Right lobe of liver (tissue), 6 donors: ENCODE data around the gene CCDC8. TPM values are rescaled to one million over a fixed set of nuclear protein-coding genes. Genes with fewer than 3 reads are reported as not detected.

Experiments used
- ATAC-seq, 4 donors: fragments of 200-7000 bp; cut with Tn5 transposase; one replicate each; pipeline ENCODE4 v1.9.1; 2020; ENCODE audit warnings: mild to moderate bottlenecking in 4 of 4, moderate library complexity in 4 of 4
- DNase-seq, 3 donors: peaks; one replicate each; pipeline ENCODE4 v3.0.0-alpha.2; 2020
- H3K27ac ChIP-seq, 3 donors: fragments of 200-600 bp; one replicate each; pipeline ENCODE4 v1.8.0; 2022
- H3K27me3 ChIP-seq, 2 donors: fragments of 200-600 bp; one replicate each; pipeline ENCODE4 v1.8.0; 2022
- H3K36me3 ChIP-seq, 4 donors: fragments of 200-600 bp; sonication (generic) in 1 of 4; one replicate each; pipeline versions ENCODE4 v1.5.1 to v1.8.0; 2017 to 2022; ENCODE audit warnings: control low read depth in 1 of 4
- H3K4me1 ChIP-seq, 4 donors: fragments of 200-600 bp; sonication (generic) in 1 of 4; one replicate each; pipeline versions ENCODE4 v1.5.1 to v1.8.0; 2017 to 2022; ENCODE audit warnings: control low read depth in 1 of 4
- H3K4me3 ChIP-seq, 3 donors: fragments of 200-600 bp; one replicate each; pipeline ENCODE4 v1.8.0; 2022
- H3K9me3 ChIP-seq, 4 donors: fragments of 200-600 bp; sonication (generic) in 1 of 4; one replicate each; pipeline versions ENCODE4 v1.5.1 to v1.8.0; 2017 to 2022; ENCODE audit warnings: control low read depth in 1 of 4
- POLR2A ChIP-seq: fragments of 450-650 bp; IDR thresholded peaks from one replicate; pipeline ENCODE4 v1.6.1; 2017; ENCODE audit warnings: antibody characterized with exemption, mild to moderate bottlenecking
- WGBS: methylation state at CpG from one replicate; pipeline ENCODE4 v1.1.6; 2018; ENCODE audit warnings: low coverage, low lambda C conversion rate; ENCODE audit not compliant: insufficient coverage; ENCODE audit errors: missing lambda C conversion rate; 5-methylcytosine and 5-hydroxymethylcytosine counted together
- intact Hi-C, 2 donors: fragments of 100-400 bp; cut with DNase I; formaldehyde crosslinking; loops; one replicate each; pipeline versions ENCODE4 v1.11.2 to v1.14.1; 2022
- total RNA-seq, 6 experiments: library from RNA; depleted of rRNA in 2 of 6; stranded (reverse); fragments of >200 nt in 2 of 6; fragmentation: NEBNext Ultra II Directional in 3 of 6; extraction: Animal tissue kit (Norgen Biotek cat#: 25700) in 3 of 6; gene quantifications; one replicate each; pipeline versions ENCODE4 v1.1.0 to v1.2.4, GENCODE V29; 2016 to 2023
- TF ChIP-seq, protein P1 (sequence below), 4 donors: fragments of 200-600 bp in 3 of 4; fragments of 450-650 bp in 1 of 4; IDR thresholded peaks; one replicate each; pipeline versions ENCODE4 v1.5.1 to v1.8.0; 2016 to 2022; ENCODE audit warnings: antibody characterized with exemption in 4 of 4, mild to moderate bottlenecking in 2 of 4
- donor health status: DM: no; HTN: yes; CAD: no.
- donor health status: DM: no; HTN: no; CAD: no.
- donor health status: DM: no; HTN: no; CAD: no.
- donor health status: DM: no; HTN: yes; CAD: no.
- donor health status: DM: no; HTN: yes; CAD: no.

The CCDC8 gene
- total RNA-seq, 6 experiments from 2014 or later: 0.26 to 0.55 (median 0.44) TPM; not detected in 1

DNA sequence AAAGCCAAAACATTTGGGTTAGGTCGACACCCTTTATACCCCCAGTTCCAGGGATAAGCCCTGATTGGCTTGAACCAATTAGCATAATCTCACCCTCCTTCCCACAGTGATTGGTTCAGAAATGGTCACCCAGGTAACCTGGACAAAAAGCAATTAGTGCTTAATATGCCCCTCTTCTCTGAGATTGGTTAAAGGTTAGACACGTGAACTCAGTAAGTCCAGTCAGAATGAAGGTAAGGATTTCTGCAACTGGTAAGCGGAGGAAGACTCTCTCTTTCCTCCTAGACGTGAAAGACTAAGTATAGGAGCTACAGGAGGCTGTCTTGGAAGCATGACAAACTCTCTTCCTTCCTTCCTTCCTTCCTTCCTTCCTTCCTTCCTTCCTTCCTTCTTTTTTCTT is 16.6 kb upstream of the CCDC8 start:
- no peaks in the 10 kb centered on the region for H3K36me3 ChIP-seq
- intact Hi-C loops: no loop called here
- DNase-seq (no peak), ATAC-seq (no peak)
- no peak overlapping the region for H3K4me3 ChIP-seq
- H3K27me3 ChIP-seq: peaks cover 0 to 4% of the 10 kb centered on the region in 2 donors
- WGBS: 56% methylated on average over 4 of the region's 4 CpGs
- H3K9me3 ChIP-seq: no peaks in the 10 kb centered on the region
- peaks cover 0 to 4% (median 0%) of the 10 kb centered on the region in 4 donors for H3K4me1 ChIP-seq
- no peak overlapping the region for H3K27ac ChIP-seq
- TF ChIP-seq POLR2A: no peak
- TF ChIP-seq, protein P1, sequence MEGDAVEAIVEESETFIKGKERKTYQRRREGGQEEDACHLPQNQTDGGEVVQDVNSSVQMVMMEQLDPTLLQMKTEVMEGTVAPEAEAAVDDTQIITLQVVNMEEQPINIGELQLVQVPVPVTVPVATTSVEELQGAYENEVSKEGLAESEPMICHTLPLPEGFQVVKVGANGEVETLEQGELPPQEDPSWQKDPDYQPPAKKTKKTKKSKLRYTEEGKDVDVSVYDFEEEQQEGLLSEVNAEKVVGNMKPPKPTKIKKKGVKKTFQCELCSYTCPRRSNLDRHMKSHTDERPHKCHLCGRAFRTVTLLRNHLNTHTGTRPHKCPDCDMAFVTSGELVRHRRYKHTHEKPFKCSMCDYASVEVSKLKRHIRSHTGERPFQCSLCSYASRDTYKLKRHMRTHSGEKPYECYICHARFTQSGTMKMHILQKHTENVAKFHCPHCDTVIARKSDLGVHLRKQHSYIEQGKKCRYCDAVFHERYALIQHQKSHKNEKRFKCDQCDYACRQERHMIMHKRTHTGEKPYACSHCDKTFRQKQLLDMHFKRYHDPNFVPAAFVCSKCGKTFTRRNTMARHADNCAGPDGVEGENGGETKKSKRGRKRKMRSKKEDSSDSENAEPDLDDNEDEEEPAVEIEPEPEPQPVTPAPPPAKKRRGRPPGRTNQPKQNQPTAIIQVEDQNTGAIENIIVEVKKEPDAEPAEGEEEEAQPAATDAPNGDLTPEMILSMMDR (IDR thresholded peaks at IDR 0.05): no peak

DNA sequence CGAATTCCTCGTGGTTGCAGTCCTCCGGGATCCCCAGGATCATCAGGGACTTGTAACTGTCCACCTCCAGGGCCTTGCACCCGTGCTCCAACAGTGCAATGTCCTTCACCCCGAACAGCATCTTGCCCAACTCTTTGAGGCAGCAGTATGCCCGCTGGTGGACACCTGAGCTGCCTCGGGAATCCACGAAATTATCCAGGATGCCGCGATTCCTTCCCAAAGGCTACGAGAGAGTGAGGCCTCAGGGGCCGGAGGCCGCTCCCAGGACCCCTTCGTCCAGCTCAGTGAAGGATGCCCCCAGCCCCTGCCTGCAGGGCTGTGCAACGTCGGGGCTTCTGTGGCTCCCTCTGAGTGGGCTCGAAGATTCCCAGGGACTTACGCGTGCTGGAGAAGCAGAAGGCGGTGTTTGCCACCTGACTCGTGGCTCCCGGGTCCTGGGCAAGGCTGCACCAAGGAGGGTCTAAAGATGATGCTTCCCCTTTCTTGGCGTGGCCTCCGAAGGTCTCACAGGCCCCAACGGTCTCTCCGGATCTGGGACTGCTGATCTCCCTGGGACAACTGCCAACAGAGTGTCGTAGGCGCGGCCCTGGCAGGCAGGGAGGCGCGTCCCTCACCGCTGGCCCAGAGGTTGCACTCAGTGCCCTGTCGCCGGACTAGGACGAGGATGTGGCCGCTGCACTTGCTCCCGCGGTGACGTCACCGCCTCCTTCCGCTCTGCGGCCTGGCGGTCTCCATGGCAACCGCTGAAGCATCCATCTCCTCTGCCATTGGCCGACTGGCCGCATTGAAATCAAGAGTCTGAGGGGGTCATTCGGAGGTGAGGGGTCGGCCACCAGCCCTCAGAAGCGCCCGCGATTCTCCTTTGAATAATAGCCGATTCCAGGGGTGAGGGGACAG is 15.1 kb upstream of the CCDC8 start, which contains the start of gene PNMA8C:
PNMA8C (minus strand) TSS at position 698 of the 897 bp plus-strand sequence; CDS start at position 121, 577 bp downstream.
- Histone ChIP-seq H3K36me3 (no peaks in the 10 kb centered on the region), H3K4me3 (no peak within 1 kb of the TSS), H3K27ac (no peak within 1 kb of the TSS), H3K4me1 (peaks cover 0 to 4% (median 0%) of the 10 kb centered on the region in 4 donors), H3K27me3 (peaks cover 0 to 4% of the 10 kb centered on the region in 2 donors), H3K9me3 (no peaks in the 10 kb centered on the region)
- ATAC-seq (peak; percentile 73 to 88 (median 78)), DNase-seq (peak; percentile 68 to 86 (median 85))
- 42% methylated on average over 19 of the region's 52 CpGs for WGBS
- TF ChIP-seq, protein P1 (IDR thresholded peaks at IDR 0.05): no peak
- no peak for TF ChIP-seq POLR2A
- intact Hi-C loops: no loop called here

DNA sequence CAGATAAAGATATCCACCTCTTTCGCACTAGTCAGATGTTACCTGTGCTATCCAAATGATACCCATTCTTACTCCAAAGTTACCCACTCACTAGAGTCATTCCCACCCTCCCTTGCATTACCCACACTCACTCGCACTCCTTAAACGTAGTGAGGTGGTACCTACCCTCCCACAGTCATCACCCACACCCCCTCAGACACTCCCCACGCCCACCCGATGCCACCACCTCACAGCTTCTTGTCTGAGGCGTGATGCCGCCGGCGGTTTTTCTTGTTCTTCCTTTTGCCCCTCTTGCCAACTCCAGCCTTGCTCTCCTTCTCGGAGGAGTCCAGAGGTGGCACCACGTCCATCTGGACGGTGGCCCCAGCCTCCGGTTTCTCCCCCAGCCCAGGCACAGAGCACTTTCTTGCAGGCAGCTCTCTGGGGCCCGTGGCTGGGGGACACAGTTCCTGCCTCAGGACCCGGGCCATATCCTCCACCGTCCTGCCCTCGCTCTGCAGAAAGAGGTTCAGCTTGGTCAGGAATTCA is 14.2 kb upstream of the CCDC8 start:
- no peak overlapping the region for H3K27ac ChIP-seq
- no peak overlapping the region for H3K4me3 ChIP-seq
- no peak for ATAC-seq
- intact Hi-C loops: no loop called here
- H3K36me3 ChIP-seq: no peaks in the 10 kb centered on the region
- TF ChIP-seq, protein P1 (IDR thresholded peaks at IDR 0.05): no peak
- TF ChIP-seq POLR2A: no peak
- no peaks in the 10 kb centered on the region for H3K9me3 ChIP-seq
- no peak for DNase-seq
- H3K27me3 ChIP-seq: peaks cover 0 to 4% of the 10 kb centered on the region in 2 donors
- WGBS: 71% methylated on average over 17 of the region's 17 CpGs
- H3K4me1 ChIP-seq: peaks cover 0 to 4% (median 0%) of the 10 kb centered on the region in 4 donors

DNA sequence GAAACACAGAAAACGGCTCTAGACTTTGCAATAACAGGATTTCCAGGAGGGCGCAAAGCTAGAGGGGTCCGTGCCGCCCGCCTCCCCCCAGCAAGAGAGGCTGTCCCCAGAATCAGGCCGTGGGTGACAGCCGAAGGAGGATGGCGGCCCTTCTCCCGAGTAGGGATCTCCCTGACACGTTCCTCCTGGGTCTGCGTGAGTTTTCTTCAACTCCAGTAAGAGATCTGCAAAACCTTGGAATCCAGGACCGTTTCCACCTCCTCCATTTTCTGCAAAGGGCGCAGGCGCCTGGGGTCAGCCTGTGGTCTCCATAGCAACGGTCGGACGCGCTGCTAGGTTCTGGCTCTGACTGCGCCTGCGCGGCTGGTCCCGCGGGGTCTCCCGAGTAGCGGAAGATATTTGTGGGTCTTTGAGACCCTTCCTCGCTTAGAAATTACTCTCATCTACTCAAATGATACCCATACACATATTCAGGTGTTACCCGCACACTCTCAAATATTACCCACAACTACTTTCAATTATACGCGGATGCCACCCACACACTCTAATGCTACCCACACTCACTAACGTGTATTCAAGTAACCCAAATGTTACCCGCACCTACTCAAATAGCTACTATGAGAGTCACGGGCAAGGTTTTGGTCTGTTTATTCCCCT is 13.3 kb upstream of the CCDC8 start:
- Histone ChIP-seq H3K27ac (no peak overlapping the region), H3K4me3 (peak overlapping the region; percentile 53 to 68 (median 54)), H3K9me3 (no peaks in the 10 kb centered on the region), H3K4me1 (peaks cover 0 to 4% (median 0%) of the 10 kb centered on the region in 4 donors), H3K36me3 (no peaks in the 10 kb centered on the region), H3K27me3 (peaks cover 0 to 4% of the 10 kb centered on the region in 2 donors)
- DNase-seq: peak; percentile 74 to 88 (median 84)
- TF ChIP-seq, protein P1 (IDR thresholded peaks at IDR 0.05): no peak
- no peak for TF ChIP-seq POLR2A
- intact Hi-C loops: no loop called here
- WGBS: 3% methylated on average over 16 of the region's 32 CpGs
- peak; percentile 69 to 85 (median 82) for ATAC-seq
